ENCODE results near the gene NRXN3. TPM values are rescaled to one million over a fixed set of nuclear protein-coding genes. Genes with fewer than 3 reads are reported as not detected.

NRXN3 gene
- polyA plus RNA-seq, 1 experiment = 1.1 TPM

- no peak for DNase-seq (ENCODE audit: low read depth, low spot score)
- no peak overlapping the region for H3K4me3 ChIP-seq (ENCODE audit: low read depth, low read length)
- H3K9me3 ChIP-seq (ENCODE audit: control insufficient read depth, insufficient read depth, low read length) = no peaks in the 10 kb centered on the region
- TF ChIP-seq CTCF (IDR thresholded peaks at IDR 0.05; ENCODE audit: low read depth, low read length) = no peak
- H3K27ac ChIP-seq (ENCODE audit: low read depth, low read length) = no peak overlapping the region
- POLR2A ChIA-PET = no interaction called here
- H3K27me3 ChIP-seq (ENCODE audit: control insufficient read depth, insufficient read depth, low read length) = no peaks in the 10 kb centered on the region
- CTCF ChIA-PET = no interaction called here
These were observed 1206.4 kb downstream of the NRXN3 start for GRCh38 chr14:79376557-79376956.

GRCh38 chr14:79378020-79378419, 1207.8 kb downstream of the NRXN3 start:
- H3K4me3 ChIP-seq (ENCODE audit: low read depth, low read length) = no peak overlapping the region

GRCh38 chr14:79379266-79379665, 1209.1 kb downstream of the NRXN3 start:
- Histone ChIP-seq H3K4me3 (ENCODE audit: low read depth, low read length) (no peak overlapping the region), H3K9me3 (ENCODE audit: control insufficient read depth, insufficient read depth, low read length) (no peaks in the 10 kb centered on the region), H3K27me3 (ENCODE audit: control insufficient read depth, insufficient read depth, low read length) (no peaks in the 10 kb centered on the region), H3K27ac (ENCODE audit: low read depth, low read length) (no peak overlapping the region)
- POLR2A ChIA-PET = interaction anchor here (0.7 kb wide), 1 partner anchor 282 kb away, joined by 5 read pairs; no protein-coding TSS in a partner anchor
- TF ChIP-seq CTCF (IDR thresholded peaks at IDR 0.05; ENCODE audit: low read depth, low read length) = no peak
- CTCF ChIA-PET = no interaction called here
- DNase-seq (ENCODE audit: low read depth, low spot score) = no peak

More at GRCh38 chr14:79378020-79378419, 1207.8 kb downstream of the NRXN3 start:
- Histone ChIP-seq H3K27ac (ENCODE audit: low read depth, low read length) (no peak overlapping the region), H3K9me3 (ENCODE audit: control insufficient read depth, insufficient read depth, low read length) (no peaks in the 10 kb centered on the region), H3K27me3 (ENCODE audit: control insufficient read depth, insufficient read depth, low read length) (no peaks in the 10 kb centered on the region)
- DNase-seq (ENCODE audit: low read depth, low spot score) = no peak
- no peak for TF ChIP-seq CTCF (IDR thresholded peaks at IDR 0.05; ENCODE audit: low read depth, low read length)
- POLR2A ChIA-PET = no interaction called here
- CTCF ChIA-PET = no interaction called here

- no peak for TF ChIP-seq CTCF (IDR thresholded peaks at IDR 0.05; ENCODE audit: low read depth, low read length)
- Histone ChIP-seq H3K27me3 (ENCODE audit: control insufficient read depth, insufficient read depth, low read length) (no peaks in the 10 kb centered on the region), H3K4me3 (ENCODE audit: low read depth, low read length) (no peak overlapping the region), H3K27ac (ENCODE audit: low read depth, low read length) (no peak overlapping the region), H3K9me3 (ENCODE audit: control insufficient read depth, insufficient read depth, low read length) (no peaks in the 10 kb centered on the region)
- ChIA-PET POLR2A (no interaction called here), CTCF (interaction anchor here (0.5 kb wide), 1 partner anchor 449 kb away, joined by 9 read pairs; no protein-coding TSS in a partner anchor)
- no peak for DNase-seq (ENCODE audit: low read depth, low spot score)
These were observed 1212.9 kb downstream of the NRXN3 start for GRCh38 chr14:79383031-79383430.

GRCh38 chr14:79383475-79383874, 1213.3 kb downstream of the NRXN3 start:
- Histone ChIP-seq H3K9me3 (ENCODE audit: control insufficient read depth, insufficient read depth, low read length) (no peaks in the 10 kb centered on the region), H3K4me3 (ENCODE audit: low read depth, low read length) (no peak overlapping the region), H3K27me3 (ENCODE audit: control insufficient read depth, insufficient read depth, low read length) (no peaks in the 10 kb centered on the region), H3K27ac (ENCODE audit: low read depth, low read length) (no peak overlapping the region)
- DNase-seq (ENCODE audit: low read depth, low spot score) = no peak
- ChIA-PET CTCF (interaction anchor here (0.5 kb wide), 1 partner anchor 450 kb away, joined by 9 read pairs; no protein-coding TSS in a partner anchor), POLR2A (no interaction called here)
- TF ChIP-seq CTCF (IDR thresholded peaks at IDR 0.05; ENCODE audit: low read depth, low read length) = no peak

Measured in AG04450 (cell line).